Measurements from ENCODE around the gene MARK2.

GRCh38 chr11:63835158-63835545, 3.8 kb upstream of the MARK2 start:
- TF ChIP-seq ZNF274 (IDR thresholded peaks at IDR 0.05; ENCODE audit: low read depth, low read length) (no peak), CTCF (IDR thresholded peaks at IDR 0.05 in 2 of 3, conservative IDR thresholded peaks at IDR 0.05 in 1 of 3; ENCODE audit: borderline replicate concordance in 1 of 3, insufficient read depth in 1 of 3, low read depth in 2 of 3, low read length in 2 of 3) (no peak), POLR2AphosphoS5 (IDR thresholded peaks at IDR 0.05; ENCODE audit: low read depth, low read length) (no peak), EZH2 (IDR thresholded peaks at IDR 0.05) (no peak)
